IMR-90 (cell line): ENCODE results near the gene CEACAM7. TPM values are rescaled to one million over a fixed set of nuclear protein-coding genes. Genes with fewer than 3 reads are reported as not detected.

ENCODE experiments used
- ATAC-seq: fragments of 200-7000 bp; cut with Tn5 transposase; 2 replicates; pipeline ENCODE4 v1.9.1; 2020; ENCODE audit warnings: low read depth, mild to moderate bottlenecking, moderate library complexity
- BruUV-seq: library from RNA; stranded (reverse); fragments of 400-500 nt; replicated peaks from 2 replicates; lab custom pipeline; 2021; lab: Mats Ljungman, UMichigan
- CTCF ChIA-PET: fragments of 300-600 bp; formaldehyde crosslinking; extraction: SDS; loops from one replicate; lab custom pipeline; 2021; ENCODE audit warnings: antibody characterized with exemption; lab: Yijun Ruan, JAX
- POLR2A ChIA-PET: fragments of 300-600 bp; sonication (Branson Sonifier 250); formaldehyde crosslinking; loops from one replicate; lab custom pipeline; 2022; ENCODE audit warnings: antibody characterized with exemption; ENCODE audit not compliant: unreplicated experiment; lab: Charles Lee
- DNase-seq: peaks from one replicate; pipeline ENCODE4 v3.0.0; 2013
- H2AFZ ChIP-seq: replicated peaks from 2 replicates; pipeline ENCODE3; 2013; ENCODE audit warnings: low read length, mild to moderate bottlenecking; ENCODE audit not compliant: poor library complexity
- H2AK5ac ChIP-seq: 2 replicates; pipeline ENCODE4 v1.6.1; 2013; ENCODE audit warnings: low read depth, low read length, inconsistent platforms
- H2AK9ac ChIP-seq: replicated peaks from 2 replicates; pipeline ENCODE3; 2013; ENCODE audit warnings: mild to moderate bottlenecking, low read depth, low read length, moderate library complexity; ENCODE audit not compliant: poor library complexity
- H2BK120ac ChIP-seq: 2 replicates; pipeline ENCODE4 v1.6.1; 2013; ENCODE audit warnings: low read depth, low read length, inconsistent platforms
- H2BK15ac ChIP-seq: 3 replicates; pipeline ENCODE4 v1.6.1; 2013; ENCODE audit warnings: low read depth, low read length, inconsistent platforms
- H2BK20ac ChIP-seq: 2 replicates; pipeline ENCODE4 v1.6.1; 2013; ENCODE audit warnings: low read depth, mild to moderate bottlenecking, inconsistent platforms, low read length, moderate library complexity
- H2BK5ac ChIP-seq: 2 replicates; pipeline ENCODE4 v1.6.1; 2013; ENCODE audit warnings: mild to moderate bottlenecking, low read depth, low read length, inconsistent platforms; ENCODE audit not compliant: poor library complexity, severe bottlenecking
- H3K14ac ChIP-seq: replicated peaks from 2 replicates; pipeline ENCODE4 v1.6.1; 2013; ENCODE audit warnings: low read depth, low read length, inconsistent platforms
- H3K18ac ChIP-seq: 2 replicates; pipeline ENCODE4 v1.6.1; 2013; ENCODE audit warnings: low read depth, low read length, control low read depth
- H3K23ac ChIP-seq: 2 replicates; pipeline ENCODE4 v1.6.1; 2013; ENCODE audit warnings: low read depth, low read length, inconsistent platforms
- H3K27ac ChIP-seq: 2 replicates; pipeline ENCODE4 v1.5.1; 2013; ENCODE audit warnings: mild to moderate bottlenecking, control low read depth, low read length; ENCODE audit not compliant: insufficient read depth
- H3K27me3 ChIP-seq: 2 replicates; pipeline ENCODE4 v1.6.1; 2013; ENCODE audit warnings: low read length; ENCODE audit not compliant: control insufficient read depth, insufficient read depth
- H3K36me3 ChIP-seq: 2 replicates; pipeline ENCODE4 v1.6.1; 2013; ENCODE audit warnings: low read length, mixed read lengths; ENCODE audit not compliant: control insufficient read depth, insufficient read depth
- H3K4ac ChIP-seq: 2 replicates; pipeline ENCODE4 v1.6.1; 2013; ENCODE audit warnings: low read depth, low read length, inconsistent platforms
- H3K4me1 ChIP-seq: 2 replicates; pipeline ENCODE4 v1.6.1; 2013; ENCODE audit warnings: low read length, mixed read lengths; ENCODE audit not compliant: control insufficient read depth, insufficient read depth
- H3K4me2 ChIP-seq: 2 replicates; pipeline ENCODE4 v1.6.1; 2013; ENCODE audit warnings: low read depth, mild to moderate bottlenecking, control low read depth, low read length, moderate library complexity
- H3K4me3 ChIP-seq: 2 replicates; pipeline ENCODE4 v1.5.1; 2013; ENCODE audit warnings: low read depth, mild to moderate bottlenecking, control low read depth, low read length, moderate library complexity; ENCODE audit not compliant: insufficient read depth
- H3K56ac ChIP-seq: 2 replicates; pipeline ENCODE4 v1.6.1; 2013; ENCODE audit warnings: low read length, inconsistent platforms; ENCODE audit not compliant: insufficient read depth; ENCODE audit errors: extremely low read depth
- H3K79me1 ChIP-seq, 2 experiments: 2 replicates each; pipeline ENCODE4 v1.6.1; 2013; ENCODE audit warnings: low read length in 2 of 2, inconsistent platforms in 1 of 2, low read depth in 1 of 2
- H3K9ac ChIP-seq: 2 replicates; pipeline ENCODE4 v1.6.1; 2013; ENCODE audit warnings: low read depth, low read length, control low read depth
- H3K9me1 ChIP-seq: 2 replicates; pipeline ENCODE4 v1.6.1; 2013; ENCODE audit warnings: low read length, inconsistent platforms; ENCODE audit not compliant: insufficient read depth
- H3K9me3 ChIP-seq: 2 replicates; pipeline ENCODE4 v1.6.1; 2013; ENCODE audit warnings: low read length; ENCODE audit not compliant: control insufficient read depth, insufficient read depth
- H4K20me1 ChIP-seq: 2 replicates; pipeline ENCODE4 v1.6.1; 2013; ENCODE audit warnings: low read length, inconsistent platforms; ENCODE audit not compliant: insufficient read depth
- H4K5ac ChIP-seq: 2 replicates; pipeline ENCODE4 v1.6.1; 2013; ENCODE audit warnings: mild to moderate bottlenecking, low read depth, low read length, control low read depth
- H4K8ac ChIP-seq, 2 experiments: 2 replicates each; pipeline ENCODE4 v1.6.1; 2013; ENCODE audit warnings: low read depth in 2 of 2, low read length in 2 of 2, control low read depth in 1 of 2, inconsistent platforms in 1 of 2
- H4K91ac ChIP-seq: 2 replicates; pipeline ENCODE4 v1.6.1; 2013; ENCODE audit warnings: low read depth, low read length, inconsistent platforms; ENCODE audit not compliant: insufficient read depth
- CHD1 ChIP-seq: IDR thresholded peaks from 2 replicates; pipeline ENCODE4 v1.6.1; 2012; ENCODE audit warnings: low read depth, low read length, improper control_type of control experiment
- FOS ChIP-seq: fragments of 150-350 bp; IDR thresholded peaks from 2 replicates; pipeline ENCODE4 v1.6.1; 2016; ENCODE audit warnings: low read depth, low read length
- MAZ ChIP-seq: IDR thresholded peaks from 2 replicates; pipeline ENCODE4 v1.6.1; 2012; ENCODE audit warnings: low read depth, mild to moderate bottlenecking, low read length, improper control_type of control experiment, moderate library complexity, borderline replicate concordance
- POLR2A ChIP-seq: IDR thresholded peaks from 2 replicates; pipeline ENCODE4 v1.6.1; 2012; ENCODE audit warnings: mild to moderate bottlenecking, low read depth, low read length
- RAD21 ChIP-seq: IDR thresholded peaks from 2 replicates; pipeline ENCODE4 v1.6.1; 2012; ENCODE audit warnings: low read length, improper control_type of control experiment
- WGBS, 2 experiments: methylation state at CpG; one replicate each; pipeline versions ENCODE4 v1.1.5 to v1.1.7; 2013; ENCODE audit warnings: missing lambda C conversion rate in 2 of 2; ENCODE audit not compliant: insufficient read length in 1 of 2; ENCODE audit errors: extremely low coverage in 2 of 2; 5-methylcytosine and 5-hydroxymethylcytosine counted together
- dilution Hi-C: fragments of 300-500 bp; cut with HindIII; formaldehyde crosslinking; loops from one replicate; pipeline ENCODE4 v1.14.3; 2018; ENCODE audit warnings: low sequenced_read_pairs; ENCODE audit not compliant: unreplicated experiment
- in situ Hi-C: fragments of 300-500 bp; cut with MboI; formaldehyde crosslinking; loops from 3 replicates; pipeline ENCODE4 v1.14.3; 2019; ENCODE audit warnings: low sequenced_read_pairs, inconsistent platforms, mixed read lengths
- intact Hi-C: fragments of 100-400 bp; cut with micrococcal nuclease; formaldehyde crosslinking; loops from 2 replicates; pipeline ENCODE4 v1.10.0; 2022
- polyA plus RNA-seq, 3 experiments: library from polyadenylated mRNA; depleted of rRNA; stranded (reverse); fragments of >200 nt; gene quantifications; 2 replicates each; pipeline ENCODE4 v1.2.3, GENCODE V29; 2012; ENCODE audit warnings: low replicate concordance in 1 of 3
- total RNA-seq: library from RNA; depleted of rRNA; stranded (reverse); fragments of >200 nt; gene quantifications from 2 replicates; pipeline ENCODE4 v1.2.3, GENCODE V29; 2012
- TF ChIP-seq, protein P1 (sequence below): fragments of 150-350 bp; IDR thresholded peaks from 2 replicates; pipeline ENCODE4 v1.6.1; 2017; ENCODE audit warnings: mild to moderate bottlenecking, antibody characterized with exemption, low read length, low read depth

Gene CEACAM7
- total and polyA plus RNA-seq, 2 of the 4 experiments (the other 2 are of a cell fraction), result not detected

DNA sequence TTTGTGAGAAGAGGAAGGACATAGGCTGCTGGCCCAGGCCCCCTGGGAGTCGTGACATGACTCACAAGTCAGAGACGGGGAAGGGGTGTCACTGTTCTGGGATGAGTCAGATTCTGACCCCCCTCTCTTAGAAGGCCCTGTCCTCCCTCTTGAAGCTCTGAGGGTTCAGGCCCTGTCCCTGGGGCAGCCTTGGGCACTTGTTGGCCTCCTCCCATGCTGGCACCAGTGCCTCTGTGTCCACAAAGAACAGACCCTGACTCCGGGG, 2.7 kb upstream of the CEACAM7 start:
- ChIA-PET CTCF (no interaction called here), POLR2A (no interaction called here)
- Histone ChIP-seq H3K4me2 (no peak overlapping the region), H3K18ac (no peak overlapping the region), H3K9me3 (no peaks in the 10 kb centered on the region), H2AK9ac (no peak overlapping the region), H3K4me1 (no peaks in the 10 kb centered on the region), H3K4ac (no peak overlapping the region), H3K14ac (no peak overlapping the region), H2BK15ac (no peak overlapping the region), H4K5ac (no peak overlapping the region), H4K8ac (no peak overlapping the region), H2AFZ (no peak overlapping the region), H3K27me3 (no peaks in the 10 kb centered on the region), H3K27ac (no peak overlapping the region), H2BK120ac (no peak overlapping the region), H4K91ac (no peak overlapping the region), H2AK5ac (no peak overlapping the region), H3K56ac (no peak overlapping the region), H2BK20ac (no peak overlapping the region), H3K36me3 (no peaks in the 10 kb centered on the region), H4K20me1 (no peaks in the 10 kb centered on the region), H3K9ac (no peak overlapping the region), H3K79me1 (no peaks in the 10 kb centered on the region), H2BK5ac (no peak overlapping the region), H3K9me1 (no peaks in the 10 kb centered on the region), H3K23ac (no peak overlapping the region), H3K4me3 (no peak overlapping the region)
- intact Hi-C loops (loop anchor here (2.0 kb wide), 1 partner anchor 48 kb away; no protein-coding TSS in a partner anchor), dilution Hi-C loops (no loop called here), in situ Hi-C loops (no loop called here)
- TF ChIP-seq MAZ (no peak), POLR2A (no peak), CHD1 (no peak), RAD21 (no peak), FOS (no peak)
- TF ChIP-seq, protein P1, sequence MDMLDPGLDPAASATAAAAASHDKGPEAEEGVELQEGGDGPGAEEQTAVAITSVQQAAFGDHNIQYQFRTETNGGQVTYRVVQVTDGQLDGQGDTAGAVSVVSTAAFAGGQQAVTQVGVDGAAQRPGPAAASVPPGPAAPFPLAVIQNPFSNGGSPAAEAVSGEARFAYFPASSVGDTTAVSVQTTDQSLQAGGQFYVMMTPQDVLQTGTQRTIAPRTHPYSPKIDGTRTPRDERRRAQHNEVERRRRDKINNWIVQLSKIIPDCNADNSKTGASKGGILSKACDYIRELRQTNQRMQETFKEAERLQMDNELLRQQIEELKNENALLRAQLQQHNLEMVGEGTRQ, result no peak
- no peak for DNase-seq
- no TSS peak for BruUV-seq
- WGBS, 2 experiments, result no CpG with 5 or more reads among the region's 3 CpGs
- ATAC-seq, result no peak
